GM12801 (cell line): Measurements from ENCODE around the gene DMBX1.

Source experiments
- CTCF ChIP-seq: IDR thresholded peaks from one replicate; pipeline ENCODE4 v1.5.1; 2011; ENCODE audit warnings: control low read depth; ENCODE audit not compliant: insufficient read length; ENCODE audit errors: extremely low read depth

The DMBX1 gene

GRCh38 chr1:46447499-46448108 is 42.0 kb upstream of the DMBX1 start:
- TF ChIP-seq CTCF: no peak

GRCh38 chr1:46448109-46448911 is 41.3 kb upstream of the DMBX1 start:
- TF ChIP-seq CTCF: no peak

- TF ChIP-seq CTCF: no peak
Observed at GRCh38 chr1:46449223-46450159, 40.1 kb upstream of the DMBX1 start.

GRCh38 chr1:46450160-46450517 is 39.5 kb upstream of the DMBX1 start:
- TF ChIP-seq CTCF: no peak

GRCh38 chr1:46451948-46452930 is 37.4 kb upstream of the DMBX1 start:
- no peak for TF ChIP-seq CTCF

- no peak for TF ChIP-seq CTCF
Observed at GRCh38 chr1:46452931-46453325, 36.7 kb upstream of the DMBX1 start.
